CD8-positive, alpha-beta memory T cell (primary cell): ENCODE data around the gene ZNF714. TPM values are rescaled to one million over a fixed set of nuclear protein-coding genes. Genes with fewer than 3 reads are reported as not detected.

Experiments
- CTCF ChIA-PET: fragments of 350-600 bp; sonication (Branson Sonifier 250); formaldehyde crosslinking; loops from one replicate; lab custom pipeline; 2021; ENCODE audit warnings: antibody characterized with exemption; lab: Charles Lee
- POLR2A ChIA-PET: fragments of 350-600 bp; sonication (Branson Sonifier 250); formaldehyde crosslinking; loops from one replicate; lab custom pipeline; 2021; ENCODE audit warnings: antibody characterized with exemption; lab: Charles Lee
- DNase-seq, 5 donors: peaks; one replicate each; pipeline versions ENCODE4 v3.0.0 to v3.0.0-alpha.2; 2020 to 2022; ENCODE audit warnings: mixed read lengths in 1 of 5
- H3K27ac ChIP-seq: one replicate; pipeline ENCODE4 v1.7.0; 2013; ENCODE audit warnings: low read depth, mild to moderate bottlenecking, low read length, moderate library complexity
- H3K27me3 ChIP-seq: 2 replicates; pipeline ENCODE4 v1.7.0; 2013; ENCODE audit warnings: low read length, mild to moderate bottlenecking; ENCODE audit not compliant: insufficient read depth, poor library complexity, severe bottlenecking
- H3K36me3 ChIP-seq: 2 replicates; pipeline ENCODE4 v1.7.0; 2013; ENCODE audit warnings: mild to moderate bottlenecking, low read length, moderate library complexity; ENCODE audit not compliant: insufficient read depth
- H3K4me1 ChIP-seq: 2 replicates; pipeline ENCODE4 v1.7.0; 2013; ENCODE audit warnings: mild to moderate bottlenecking, low read length, moderate library complexity; ENCODE audit not compliant: insufficient read depth
- H3K4me3 ChIP-seq: 2 replicates; pipeline ENCODE4 v1.7.0; 2013; ENCODE audit warnings: mild to moderate bottlenecking, low read length
- H3K9me3 ChIP-seq: 2 replicates; pipeline ENCODE4 v1.7.0; 2013; ENCODE audit warnings: mild to moderate bottlenecking, low read length
- H3K27ac Mint-ChIP-seq, 8 donors: one replicate each; pipeline ENCODE4 v1.8.0; 2020 to 2021; ENCODE audit warnings: mixed read lengths in 8 of 8, mild to moderate bottlenecking in 6 of 8, inconsistent platforms in 3 of 8, moderate library complexity in 3 of 8
- H3K27me3 Mint-ChIP-seq, 2 donors: one replicate each; pipeline ENCODE4 v1.8.0; 2020 to 2021; ENCODE audit warnings: mixed read lengths in 2 of 2, mild to moderate bottlenecking in 1 of 2, moderate library complexity in 1 of 2
- H3K36me3 Mint-ChIP-seq, 3 donors: one replicate each; pipeline ENCODE4 v1.8.0; 2020 to 2021; ENCODE audit warnings: mixed read lengths in 3 of 3, inconsistent platforms in 1 of 3, mild to moderate bottlenecking in 1 of 3
- H3K4me1 Mint-ChIP-seq, 3 donors: one replicate each; pipeline ENCODE4 v1.8.0; 2020 to 2021; ENCODE audit warnings: mixed read lengths in 3 of 3, inconsistent platforms in 1 of 3, mild to moderate bottlenecking in 1 of 3
- H3K4me3 Mint-ChIP-seq, 7 donors: one replicate each; pipeline ENCODE4 v1.8.0; 2020 to 2021; ENCODE audit warnings: mixed read lengths in 7 of 7, mild to moderate bottlenecking in 6 of 7, moderate library complexity in 4 of 7, inconsistent platforms in 2 of 7
- H3K9me3 Mint-ChIP-seq, 5 donors: one replicate each; pipeline ENCODE4 v1.8.0; 2020 to 2022; ENCODE audit warnings: mixed read lengths in 5 of 5, mild to moderate bottlenecking in 3 of 5, moderate library complexity in 2 of 5, inconsistent platforms in 1 of 5
- polyA plus RNA-seq: library from polyadenylated mRNA; unstranded; fragments of 300-500 nt; fragmentation: Illumina TruSeq; gene quantifications from one replicate; pipeline ENCODE4 v1.2.3, GENCODE V29; 2021
- total RNA-seq, 2 experiments: library from RNA; stranded (reverse); gene quantifications; one replicate each; pipeline ENCODE4 v1.2.3, GENCODE V29; 2021

ZNF714 gene
- total and polyA plus RNA-seq, 3 experiments from 2014 or later: 11.2 to 14.4 (median 14.3) TPM

GRCh38 chr19:21148681-21149080, 66.7 kb downstream of the ZNF714 start:
- POLR2A ChIA-PET: no interaction called here
- peaks cover 20% of the 10 kb centered on the region for H3K36me3 ChIP-seq

GRCh38 chr19:21149877-21150276, 67.9 kb downstream of the ZNF714 start:
- no peak overlapping the region for H3K27ac Mint-ChIP-seq
- H3K4me3 Mint-ChIP-seq: peak overlapping the region in 1 of 7 donors; percentile 67
- Histone ChIP-seq H3K9me3 (no peaks in the 10 kb centered on the region), H3K27me3 (no peaks in the 10 kb centered on the region), H3K4me1 (no peaks in the 10 kb centered on the region), H3K36me3 (peaks cover 17% of the 10 kb centered on the region), H3K4me3 (no peak overlapping the region), H3K27ac (no peak overlapping the region)
- no peak for DNase-seq
- peaks cover 37 to 70% (median 40%) of the 10 kb centered on the region in 3 donors for H3K4me1 Mint-ChIP-seq
- no peaks in the 10 kb centered on the region for H3K9me3 Mint-ChIP-seq
- peaks cover 27 to 87% (median 29%) of the 10 kb centered on the region in 3 donors for H3K36me3 Mint-ChIP-seq
- CTCF ChIA-PET: no interaction called here
- H3K27me3 Mint-ChIP-seq: no peaks in the 10 kb centered on the region
- POLR2A ChIA-PET: no interaction called here

More at GRCh38 chr19:21148681-21149080, 66.7 kb downstream of the ZNF714 start:
- CTCF ChIA-PET: no interaction called here
- Mint-ChIP-seq H3K27ac (peak overlapping the region in 1 of 8 donors; percentile 50), H3K36me3 (peaks cover 29 to 95% (median 29%) of the 10 kb centered on the region in 3 donors), H3K4me3 (no peak overlapping the region), H3K4me1 (peaks cover 38 to 82% (median 50%) of the 10 kb centered on the region in 3 donors), H3K27me3 (no peaks in the 10 kb centered on the region), H3K9me3 (no peaks in the 10 kb centered on the region)
- H3K27me3 ChIP-seq: no peaks in the 10 kb centered on the region
- no peaks in the 10 kb centered on the region for H3K9me3 ChIP-seq
- DNase-seq: no peak
- H3K4me1 ChIP-seq: no peaks in the 10 kb centered on the region
- H3K4me3 ChIP-seq: no peak overlapping the region
- H3K27ac ChIP-seq: no peak overlapping the region

DNA sequence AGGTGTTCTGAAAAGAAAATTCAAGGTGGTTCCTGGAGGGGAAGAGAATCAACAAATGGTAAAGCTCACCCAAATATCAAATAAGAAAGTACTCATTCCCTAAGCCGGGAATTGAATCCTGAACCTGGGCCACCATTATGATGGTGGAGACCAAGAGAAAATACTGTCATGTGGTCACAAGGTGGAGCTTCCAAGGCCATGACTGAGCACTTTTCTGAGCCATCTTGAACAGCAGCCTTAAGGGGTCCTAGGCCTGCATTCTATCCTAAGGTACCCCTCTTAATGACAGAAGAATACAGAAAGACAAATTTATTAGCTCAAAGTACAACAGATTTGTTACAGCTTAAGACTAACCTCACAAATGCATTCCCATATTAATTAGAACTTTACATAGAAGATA, 69.5 kb downstream of the ZNF714 start:
- POLR2A ChIA-PET: interaction anchor here (1.2 kb wide), 1 partner anchor 10 kb away, joined by 3 read pairs; the partner anchor contains the start of gene ZNF431
- Histone ChIP-seq H3K9me3 (no peaks in the 10 kb centered on the region), H3K4me3 (no peak overlapping the region), H3K27me3 (no peaks in the 10 kb centered on the region), H3K36me3 (peaks cover 22% of the 10 kb centered on the region), H3K4me1 (no peaks in the 10 kb centered on the region), H3K27ac (no peak overlapping the region)
- H3K4me3 Mint-ChIP-seq: no peak overlapping the region
- H3K27ac Mint-ChIP-seq: peak overlapping the region in 2 of 8 donors; percentile 9 to 22
- H3K36me3 Mint-ChIP-seq: peaks cover 27 to 84% (median 36%) of the 10 kb centered on the region in 3 donors
- DNase-seq: no peak
- peaks cover 41 to 71% (median 42%) of the 10 kb centered on the region in 3 donors for H3K4me1 Mint-ChIP-seq
- CTCF ChIA-PET: no interaction called here
- H3K27me3 Mint-ChIP-seq: no peaks in the 10 kb centered on the region
- H3K9me3 Mint-ChIP-seq: peaks cover 0 to 5% (median 0%) of the 10 kb centered on the region in 5 donors

DNA sequence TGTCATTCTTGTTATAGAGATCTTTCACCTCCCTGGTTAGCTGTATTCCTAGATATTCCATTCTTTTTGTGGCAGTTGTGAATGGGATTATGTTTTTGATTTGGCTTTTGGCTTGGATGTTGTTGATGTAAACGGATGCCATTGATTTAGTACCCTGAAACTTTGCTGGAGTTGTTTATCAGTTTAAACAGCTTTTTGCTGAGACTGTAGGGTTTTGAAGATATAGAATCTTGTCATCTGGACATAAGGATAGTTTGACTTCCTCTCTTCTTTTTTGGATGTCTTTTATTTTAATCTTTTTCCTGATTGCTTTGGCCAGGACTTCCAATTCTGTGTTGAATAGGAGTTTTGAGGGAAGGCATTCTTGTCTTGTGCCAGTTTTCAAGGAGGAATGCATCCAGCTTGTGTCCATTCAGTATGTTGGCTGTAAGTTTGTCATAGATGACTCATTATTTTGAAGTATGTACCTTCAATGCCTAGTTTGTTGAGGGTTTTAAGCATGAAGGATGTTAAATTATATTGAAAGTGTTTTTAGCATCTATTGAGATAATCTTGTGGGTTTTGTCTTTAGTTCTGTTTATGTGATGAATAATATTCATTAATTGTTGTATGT, 76.6 kb downstream of the ZNF714 start:
- ChIA-PET POLR2A (no interaction called here), CTCF (no interaction called here)
- no peak overlapping the region for H3K4me3 ChIP-seq
- Mint-ChIP-seq H3K9me3 (peaks cover 0 to 5% (median 0%) of the 10 kb centered on the region in 5 donors), H3K4me1 (peaks cover 36 to 55% (median 45%) of the 10 kb centered on the region in 3 donors), H3K27me3 (no peaks in the 10 kb centered on the region), H3K27ac (peak overlapping the region in 3 of 8 donors; percentile 5 to 50 (median 7)), H3K4me3 (no peak overlapping the region), H3K36me3 (peaks cover 12 to 57% (median 29%) of the 10 kb centered on the region in 3 donors)
- no peaks in the 10 kb centered on the region for H3K9me3 ChIP-seq
- no peak overlapping the region for H3K27ac ChIP-seq
- no peaks in the 10 kb centered on the region for H3K27me3 ChIP-seq
- DNase-seq: no peak
- no peaks in the 10 kb centered on the region for H3K4me1 ChIP-seq
- H3K36me3 ChIP-seq: peaks cover 22% of the 10 kb centered on the region

DNA sequence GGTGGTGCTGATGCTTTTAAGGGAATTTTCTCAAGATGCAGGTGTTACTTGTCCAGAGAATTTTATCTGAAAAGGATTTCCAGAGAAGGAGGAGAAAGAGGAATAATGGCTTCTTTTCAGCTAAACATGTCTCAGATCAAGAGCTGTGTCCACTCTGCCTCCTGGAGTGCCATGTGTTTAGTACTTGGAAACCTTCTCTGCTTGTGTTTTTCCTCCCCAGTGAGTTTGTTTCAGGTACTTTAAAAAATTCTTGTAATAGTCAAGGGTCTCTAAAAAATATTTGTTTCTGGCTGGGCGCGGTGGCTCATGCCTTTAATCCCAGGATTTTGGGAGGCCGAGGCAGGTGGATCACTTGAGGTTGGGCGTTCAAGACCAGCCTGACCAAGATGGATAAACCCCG, 82.5 kb downstream of the ZNF714 start:
- no peak overlapping the region for H3K4me3 ChIP-seq
- CTCF ChIA-PET: interaction anchor here (1.1 kb wide), 1 partner anchor 28 kb away, joined by 3 read pairs; no protein-coding TSS in a partner anchor
- no peaks in the 10 kb centered on the region for H3K27me3 ChIP-seq
- no peaks in the 10 kb centered on the region for H3K27me3 Mint-ChIP-seq
- peaks cover 22% of the 10 kb centered on the region for H3K36me3 ChIP-seq
- H3K9me3 Mint-ChIP-seq: no peaks in the 10 kb centered on the region
- H3K4me3 Mint-ChIP-seq: no peak overlapping the region
- H3K27ac Mint-ChIP-seq: peak overlapping the region in 2 of 8 donors; percentile 30 to 60
- no peaks in the 10 kb centered on the region for H3K4me1 ChIP-seq
- H3K27ac ChIP-seq: no peak overlapping the region
- H3K9me3 ChIP-seq: no peaks in the 10 kb centered on the region
- no peak for DNase-seq
- peaks cover 20 to 68% (median 22%) of the 10 kb centered on the region in 3 donors for H3K36me3 Mint-ChIP-seq
- POLR2A ChIA-PET: no interaction called here
- peaks cover 20 to 36% (median 36%) of the 10 kb centered on the region in 3 donors for H3K4me1 Mint-ChIP-seq

- no peaks in the 10 kb centered on the region for H3K9me3 ChIP-seq
Measured at GRCh38 chr19:21166436-21166835, 84.4 kb downstream of the ZNF714 start.

More at GRCh38 chr19:21166436-21166835, 84.4 kb downstream of the ZNF714 start:
- H3K36me3 Mint-ChIP-seq: peaks cover 31 to 70% (median 34%) of the 10 kb centered on the region in 3 donors
- H3K9me3 Mint-ChIP-seq: no peaks in the 10 kb centered on the region
- H3K27ac Mint-ChIP-seq: no peak overlapping the region
- H3K4me1 Mint-ChIP-seq: peaks cover 12 to 23% (median 20%) of the 10 kb centered on the region in 3 donors
- no peaks in the 10 kb centered on the region for H3K27me3 Mint-ChIP-seq
- ChIA-PET POLR2A (no interaction called here), CTCF (no interaction called here)
- H3K4me3 Mint-ChIP-seq: no peak overlapping the region
- Histone ChIP-seq H3K36me3 (peaks cover 16% of the 10 kb centered on the region), H3K27me3 (no peaks in the 10 kb centered on the region), H3K4me3 (no peak overlapping the region), H3K27ac (no peak overlapping the region), H3K4me1 (no peaks in the 10 kb centered on the region)
- DNase-seq: no peak

Other genes with a start within 250 kb of the ZNF714 start
- 10 to 100 TPM; 13.4 to 15.1 TPM for gene ZNF85, start 159.0 kb upstream of the ZNF714 start, total RNA-seq
- gene ZNF85, start 159.0 kb upstream of the ZNF714 start, polyA plus RNA-seq: 6.6 TPM
- 10 to 100 TPM; 18.7 to 20.5 TPM for gene ZNF430, start 61.5 kb upstream of the ZNF714 start, total RNA-seq
- gene ZNF430, start 61.5 kb upstream of the ZNF714 start, polyA plus RNA-seq: 57.4 TPM
- gene ZNF431, start 59.8 kb downstream of the ZNF714 start, total RNA-seq: 10 to 100 TPM; 14.7 to 17.6 TPM
- gene ZNF431, start 59.8 kb downstream of the ZNF714 start, polyA plus RNA-seq: 14.6 TPM
- gene ZNF708, start 247.2 kb downstream of the ZNF714 start, total RNA-seq: 10 to 100 TPM; 11.5 to 13.3 TPM
- gene ZNF708, start 247.2 kb downstream of the ZNF714 start, polyA plus RNA-seq: 8.0 TPM